Measurements from ENCODE around the gene RABEPK.
"Not testable (repeated sequence)": the region's sequence is repeated elsewhere in the genome, so short reads cannot be mapped to it uniquely, and the experiment has no call there.

RABEPK gene

GRCh38 chr9:125200216-125201047, at the start of gene RABEPK:
Gene RABEPK (plus strand): TSS chr9:125200542. CDS start chr9:125203014, 2,472 bp downstream.
- H3K4me3 ChIP-seq (ENCODE audit: low read depth, low read length), result peak within 1 kb of the TSS; percentile 91
- no peak for TF ChIP-seq CTCF (IDR thresholded peaks at IDR 0.05; ENCODE audit: borderline replicate concordance, insufficient read depth, low read depth, low read length)

- no peak overlapping the region for H3K4me3 ChIP-seq (ENCODE audit: low read depth, low read length)
- no peak for TF ChIP-seq CTCF (IDR thresholded peaks at IDR 0.05; ENCODE audit: borderline replicate concordance, insufficient read depth, low read depth, low read length)
Measured at GRCh38 chr9:125151730-125152129, 48.6 kb upstream of the RABEPK start.

GRCh38 chr9:125153712-125154367, 46.5 kb upstream of the RABEPK start:
- TF ChIP-seq CTCF (IDR thresholded peaks at IDR 0.05; ENCODE audit: borderline replicate concordance, insufficient read depth, low read depth, low read length), result no peak
- no peak overlapping the region for H3K4me3 ChIP-seq (ENCODE audit: low read depth, low read length)

- no peak for TF ChIP-seq CTCF (IDR thresholded peaks at IDR 0.05; ENCODE audit: borderline replicate concordance, insufficient read depth, low read depth, low read length)
- no peak overlapping the region for H3K4me3 ChIP-seq (ENCODE audit: low read depth, low read length)
Measured at GRCh38 chr9:125156551-125156950, 43.8 kb upstream of the RABEPK start.

GRCh38 chr9:125160750-125161149, 39.6 kb upstream of the RABEPK start:
- TF ChIP-seq CTCF (IDR thresholded peaks at IDR 0.05; ENCODE audit: borderline replicate concordance, insufficient read depth, low read depth, low read length), result no peak
- no peak overlapping the region for H3K4me3 ChIP-seq (ENCODE audit: low read depth, low read length)

- H3K4me3 ChIP-seq (ENCODE audit: low read depth, low read length), result no peak overlapping the region
- no peak for TF ChIP-seq CTCF (IDR thresholded peaks at IDR 0.05; ENCODE audit: borderline replicate concordance, insufficient read depth, low read depth, low read length)
Measured at GRCh38 chr9:125161284-125161918, 38.9 kb upstream of the RABEPK start.

- H3K4me3 ChIP-seq (ENCODE audit: low read depth, low read length), result not testable (repeated sequence)
Measured at GRCh38 chr9:125162891-125163290, 37.5 kb upstream of the RABEPK start.

All from GM12875 (cell line).